Epidermal melanocyte (primary cell): ENCODE measurements around the gene ZNF490.

Source experiments
- DNase-seq: peaks from one replicate; pipeline ENCODE4 v3.0.0; 2011; ENCODE audit warnings: low spot score; ENCODE audit not compliant: insufficient read length

ZNF490 gene

DNA sequence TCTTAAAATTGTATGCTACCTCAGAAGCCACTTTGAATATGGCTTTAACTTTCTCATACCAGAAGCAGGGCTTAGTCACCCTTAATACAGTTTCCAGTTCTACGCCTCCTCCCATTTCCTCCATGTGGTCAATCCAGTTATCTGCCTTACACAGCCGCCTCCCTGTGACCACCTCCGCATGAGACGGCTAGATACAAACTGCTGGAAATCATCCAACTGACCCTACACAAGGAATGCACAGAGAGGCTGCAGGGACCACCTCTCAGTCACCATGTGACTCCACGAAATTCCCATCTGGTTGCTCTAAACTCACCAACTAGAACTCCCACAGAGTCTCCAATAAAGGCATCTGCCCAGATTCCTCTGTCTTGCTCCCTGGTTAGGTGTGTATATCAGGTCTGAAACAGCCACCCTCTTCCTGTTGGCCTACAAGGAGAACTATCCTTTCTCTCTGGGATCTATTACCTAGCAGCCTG is 66.2 kb downstream of the ZNF490 start:
- DNase-seq = no peak

- DNase-seq = no peak
Observed at GRCh38 chr19:12543855-12544254, 66.8 kb downstream of the ZNF490 start.
